NCI-H82 treated with DMSO at 0.1 percent for 48 hours (cell line): Measurements from ENCODE around the gene C4orf51.

Experiments
- DNase-seq: peaks from one replicate; lab custom pipeline; 2025; ENCODE audit not compliant: unreplicated experiment; lab: John Stamatoyannopoulos, UW

The C4orf51 gene

DNA sequence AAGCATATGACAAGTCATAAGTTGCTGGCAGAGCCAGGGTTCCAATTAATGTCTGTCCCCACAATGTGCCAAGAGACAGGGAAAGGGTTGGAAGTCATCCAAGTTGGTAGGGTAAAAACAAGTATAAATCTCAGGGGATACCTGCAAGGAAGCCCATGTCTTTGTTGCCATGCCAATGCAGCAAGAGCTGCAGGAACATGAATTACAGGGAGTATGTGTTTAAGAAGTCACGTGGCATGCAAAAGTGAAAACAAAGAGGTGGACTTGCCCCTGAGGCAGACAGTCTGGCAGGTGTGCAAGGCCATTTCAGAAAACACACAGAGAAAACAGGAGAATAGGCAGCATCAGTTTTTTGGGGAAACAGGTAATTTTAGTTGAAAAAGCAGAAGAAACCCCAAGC is 29.4 kb downstream of the C4orf51 start:
- DNase-seq = no peak

DNA sequence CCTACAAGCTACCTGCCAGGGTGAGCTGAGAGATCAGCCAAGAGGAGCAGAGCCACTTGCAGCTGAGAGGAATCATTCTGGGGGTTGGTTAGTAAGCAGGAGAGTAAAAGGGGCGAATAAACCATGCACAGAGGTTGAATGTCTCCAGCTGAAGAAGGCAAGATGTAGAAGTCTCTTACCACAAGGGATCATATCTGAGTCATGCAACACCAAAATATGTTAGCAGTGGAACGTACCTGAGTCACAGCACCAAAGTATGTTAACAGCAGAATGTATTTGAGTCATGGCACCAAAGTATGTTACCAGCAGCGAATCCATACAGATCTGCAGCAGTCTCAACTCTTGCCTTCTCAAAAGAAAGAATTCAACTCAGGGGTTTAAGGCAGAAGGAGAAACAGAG is 29.9 kb downstream of the C4orf51 start:
- DNase-seq = no peak

- DNase-seq = no peak
Measured at GRCh38 chr4:145716200-145716599, 36.3 kb downstream of the C4orf51 start.

DNA sequence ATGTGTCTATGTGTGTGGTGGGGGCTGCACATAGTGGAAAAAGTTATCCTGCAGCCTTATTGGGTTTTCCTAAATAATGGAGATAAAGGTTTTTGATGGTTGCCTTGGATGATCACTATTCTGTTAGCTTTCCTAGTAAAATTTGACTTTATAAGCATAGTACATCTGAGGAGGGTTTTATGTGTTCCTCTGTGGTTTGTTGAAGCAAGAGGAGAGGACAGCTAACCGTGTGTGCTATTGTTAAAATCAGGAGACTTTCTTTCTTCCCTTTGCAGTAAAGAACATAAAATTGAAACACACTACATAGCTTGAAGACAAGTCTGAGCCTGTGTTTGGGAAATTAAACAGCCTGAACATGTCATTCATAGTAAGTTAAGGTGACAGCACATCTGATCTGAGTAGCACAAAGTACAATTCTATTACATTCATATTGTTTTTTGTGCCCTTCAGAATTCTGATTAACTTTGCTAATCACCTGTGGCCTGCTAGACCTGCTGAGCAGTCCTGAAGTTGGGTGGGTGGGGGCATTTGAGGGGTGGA is 36.8 kb downstream of the C4orf51 start:
- DNase-seq = no peak

DNA sequence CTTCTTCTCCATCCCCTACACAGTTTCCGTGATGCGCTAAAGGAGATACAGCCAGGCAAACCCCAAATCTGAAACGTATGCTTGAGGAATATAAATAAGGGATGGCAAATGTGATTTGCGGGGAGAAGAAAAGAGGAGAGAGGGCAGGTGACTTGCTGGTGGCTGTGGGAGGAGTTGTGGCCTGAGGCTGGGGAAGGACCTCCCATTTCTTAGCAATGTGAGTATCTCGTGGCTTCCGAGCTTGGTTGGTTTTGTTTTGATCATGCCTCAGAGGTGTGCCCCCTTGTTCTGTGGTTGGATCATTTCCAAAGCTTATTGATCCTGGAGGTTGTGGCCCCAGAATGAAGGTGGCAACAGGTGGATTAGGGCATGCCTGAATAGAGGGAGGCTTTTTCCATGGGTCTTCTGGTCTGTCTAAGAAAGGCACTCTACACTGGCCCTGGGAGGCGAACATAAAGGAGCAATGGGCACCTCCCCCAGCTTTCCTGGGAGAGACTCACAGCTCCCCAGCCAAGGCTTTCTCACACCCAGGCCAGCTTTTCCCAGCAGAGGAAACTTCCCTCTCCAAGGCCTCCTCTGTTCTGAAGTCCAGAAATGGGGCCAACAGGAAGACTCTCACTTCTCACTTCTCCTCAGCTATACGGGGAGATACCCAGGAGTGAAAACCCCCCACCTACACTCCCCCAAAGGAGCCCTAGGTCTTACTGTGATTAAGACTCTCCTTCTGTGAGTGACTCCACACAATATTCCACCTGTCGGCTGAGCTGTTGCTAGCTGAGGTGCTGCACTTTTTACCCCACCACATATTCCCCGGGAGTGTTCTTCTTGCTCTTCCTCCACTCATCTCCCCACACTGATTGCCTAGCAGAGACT is 40.0 kb downstream of the C4orf51 start:
- DNase-seq = no peak

DNA sequence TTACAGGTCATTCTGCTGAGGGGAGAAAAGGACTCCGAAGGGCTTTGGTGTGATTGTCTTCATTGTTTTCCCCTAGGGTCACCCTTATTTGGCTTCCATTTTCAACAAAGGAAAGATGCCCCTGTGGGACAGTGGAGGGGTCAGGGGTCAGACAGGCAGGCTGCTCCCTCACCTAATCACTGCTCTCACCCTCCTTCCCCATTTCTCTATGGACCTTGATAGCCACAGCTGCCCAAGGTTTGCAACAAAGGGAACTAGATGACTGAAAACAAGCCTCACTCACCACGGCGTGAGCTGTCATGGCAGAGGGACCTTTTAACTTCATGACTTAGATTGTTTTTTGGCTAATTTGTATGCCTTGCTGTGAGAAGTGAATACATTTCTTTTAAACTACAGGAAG is 40.7 kb downstream of the C4orf51 start:
- no peak for DNase-seq

DNA sequence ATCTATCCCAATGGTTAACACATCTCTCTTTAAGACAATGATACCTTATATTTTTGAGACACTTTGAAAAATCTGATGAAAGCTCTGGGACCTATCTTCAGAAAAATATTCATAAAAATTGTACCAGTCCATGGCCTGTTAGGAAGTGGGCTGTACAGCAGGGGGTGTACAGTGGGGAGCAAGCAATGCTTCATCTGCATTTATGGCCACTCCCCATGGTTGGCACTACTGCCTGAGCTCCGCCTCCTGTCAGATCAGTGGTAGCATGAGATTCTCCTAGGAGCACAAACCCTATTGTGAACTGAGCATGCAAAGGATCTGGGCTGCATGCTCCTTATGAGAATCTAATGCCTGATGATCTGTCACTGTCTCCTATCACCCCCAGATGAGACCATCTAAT is 42.6 kb downstream of the C4orf51 start:
- no peak for DNase-seq

- no peak for DNase-seq
Measured at GRCh38 chr4:145723336-145723735, 43.4 kb downstream of the C4orf51 start.

GRCh38 chr4:145730026-145730425 is 50.1 kb downstream of the C4orf51 start:
- DNase-seq = no peak

- DNase-seq = no peak
Measured at GRCh38 chr4:145731028-145731427, 51.1 kb downstream of the C4orf51 start.

DNA sequence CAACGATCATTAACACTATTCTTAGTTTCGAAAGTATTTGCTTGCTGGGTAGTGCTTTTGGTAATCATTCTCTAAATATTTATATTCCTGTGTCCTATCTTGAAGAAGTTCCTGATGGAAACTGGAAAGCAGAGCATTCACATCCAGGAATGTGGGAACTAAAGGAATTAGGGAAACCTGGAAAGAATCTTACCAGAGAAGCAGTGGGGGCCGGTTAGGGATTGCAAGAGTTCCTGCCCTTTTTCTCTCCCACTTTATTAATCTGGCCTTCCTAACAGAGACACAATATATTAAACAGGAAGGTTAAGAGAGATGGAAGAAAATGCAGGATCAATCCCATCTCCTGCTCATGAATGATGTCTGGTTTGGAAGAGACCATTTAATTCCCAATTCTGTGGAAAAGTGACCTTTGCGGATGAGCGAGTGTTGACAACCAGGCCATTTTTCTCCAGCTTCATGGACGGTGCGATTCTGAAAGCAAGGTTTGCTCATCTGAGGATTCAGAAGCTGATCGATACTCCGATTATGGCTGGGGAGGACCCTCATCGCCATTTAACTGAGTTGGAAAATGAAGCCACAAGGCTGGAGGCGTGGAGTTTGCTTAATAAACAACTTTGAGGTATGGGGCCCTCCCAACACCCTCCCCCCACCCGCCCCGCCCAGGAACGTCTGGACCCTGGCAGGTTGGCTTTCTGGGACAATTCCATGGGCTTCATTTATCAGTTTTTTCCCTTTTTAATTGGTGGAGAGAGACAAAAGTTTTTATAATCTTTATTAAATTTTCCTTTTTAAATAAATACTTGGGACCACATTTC is 52.3 kb downstream of the C4orf51 start:
- no peak for DNase-seq

GRCh38 chr4:145732895-145733880 is 53.2 kb downstream of the C4orf51 start:
- DNase-seq = peak; percentile 85

GRCh38 chr4:145734031-145734430 is 54.1 kb downstream of the C4orf51 start:
- DNase-seq = no peak

GRCh38 chr4:145734576-145735346 is 54.8 kb downstream of the C4orf51 start:
- DNase-seq = no peak

GRCh38 chr4:145735347-145735675 is 55.4 kb downstream of the C4orf51 start:
- DNase-seq = no peak

DNA sequence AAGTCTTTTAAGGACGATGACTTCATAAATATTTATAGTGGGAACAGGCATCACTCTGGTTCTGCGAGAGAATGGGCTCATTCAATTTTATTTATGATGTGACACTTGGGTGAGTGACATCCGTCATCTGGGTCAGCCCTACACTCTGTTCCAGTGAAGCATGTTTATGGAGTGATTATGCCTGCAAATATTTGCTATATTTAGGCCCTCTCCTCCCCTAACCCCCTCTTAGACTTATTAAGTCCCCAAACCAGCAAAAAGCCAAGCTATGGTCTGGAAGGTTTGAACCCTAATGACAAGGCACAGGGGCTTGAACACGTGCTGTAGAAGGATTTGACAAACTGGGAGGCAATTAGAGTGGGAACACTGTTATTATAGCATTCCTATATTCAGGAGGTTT is 55.9 kb downstream of the C4orf51 start:
- DNase-seq = no peak

GRCh38 chr4:145736241-145736831 is 56.4 kb downstream of the C4orf51 start:
- no peak for DNase-seq

- no peak for DNase-seq
Measured at GRCh38 chr4:145739845-145740244, 59.9 kb downstream of the C4orf51 start.

DNA sequence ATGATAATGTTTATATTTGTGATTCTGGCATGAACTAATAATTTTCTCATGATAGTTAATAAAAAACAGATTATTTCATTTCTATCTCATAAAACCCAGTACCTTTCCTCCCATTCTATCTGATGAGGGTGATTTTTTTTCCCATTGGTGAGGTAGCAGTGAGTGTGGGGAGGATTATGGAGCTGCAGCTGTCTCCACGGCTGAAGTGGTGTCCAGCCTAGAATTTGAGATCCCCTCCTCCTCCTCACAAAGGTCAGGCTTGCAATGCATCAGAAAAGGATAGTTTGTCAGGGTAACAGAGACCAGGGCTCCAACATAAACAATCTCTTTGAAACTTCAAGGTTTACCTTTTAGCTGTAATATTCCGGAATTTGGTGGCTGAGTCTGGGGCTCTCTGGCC is 60.9 kb downstream of the C4orf51 start:
- DNase-seq = no peak

DNA sequence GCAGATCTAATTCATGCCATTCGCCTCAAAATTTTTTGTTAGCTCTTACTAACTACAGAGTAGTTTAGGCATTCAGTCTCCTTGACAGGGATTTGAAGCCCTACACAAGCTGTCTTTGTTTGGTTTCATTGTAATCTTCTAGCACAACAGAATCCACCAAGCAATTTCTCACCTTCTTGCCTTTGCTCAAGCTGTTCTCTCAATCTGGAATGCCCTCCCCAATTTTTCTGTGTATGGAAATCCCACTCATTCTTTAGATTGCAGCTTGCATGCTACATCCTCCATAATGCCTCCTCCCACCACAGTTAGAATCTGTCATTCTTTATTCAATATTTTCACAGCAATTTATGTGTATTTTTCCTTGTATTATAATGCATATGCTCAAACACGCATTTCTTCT is 63.7 kb downstream of the C4orf51 start:
- no peak for DNase-seq
